ENCODE results near the gene IFIT1. TPM values are rescaled to one million over a fixed set of nuclear protein-coding genes. Genes with fewer than 3 reads are reported as not detected.
"Not testable (repeated sequence)": the region's sequence is repeated elsewhere in the genome, so short reads cannot be mapped to it uniquely, and the experiment has no call there.

The IFIT1 gene
- total RNA-seq, 4 donors from 2014 or later: 10.6 to 15.4 (median 11.9) TPM

- Histone ChIP-seq H3K4me1 (peaks cover 5 to 18% (median 15%) of the 10 kb centered on the region in 4 donors), H3K36me3 (peaks cover 0 to 11% (median 2%) of the 10 kb centered on the region in 4 donors)
- 94% methylated on average over 5 of the region's 5 CpGs for WGBS
- intact Hi-C loops (cut with DNase I); H3K27me3 ChIP-seq; H3K9me3 ChIP-seq; H3K4me3 ChIP-seq; H3K27ac ChIP-seq (replicated peaks in 1 of 4); DNase-seq (ENCODE audit: extremely low spot score): not testable (repeated sequence)
Measured at GRCh38 chr10:89409282-89409681, 16.9 kb downstream of the IFIT1 start.

- intact Hi-C loops (cut with DNase I); H3K27ac ChIP-seq (replicated peaks in 1 of 4); H3K9me3 ChIP-seq; H3K27me3 ChIP-seq; DNase-seq (ENCODE audit: extremely low spot score); H3K36me3 ChIP-seq; H3K4me3 ChIP-seq: not testable (repeated sequence)
- H3K4me1 ChIP-seq: peaks cover 5 to 14% (median 12%) of the 10 kb centered on the region in 4 donors
- WGBS: 85% methylated on average over 5 of the region's 5 CpGs
Measured at GRCh38 chr10:89410551-89410950, 18.1 kb downstream of the IFIT1 start.

GRCh38 chr10:89411135-89411534, 18.7 kb downstream of the IFIT1 start:
- H3K27ac ChIP-seq (replicated peaks in 1 of 4); H3K4me3 ChIP-seq; DNase-seq (ENCODE audit: extremely low spot score); intact Hi-C loops (cut with DNase I); H3K27me3 ChIP-seq; H3K36me3 ChIP-seq; H3K9me3 ChIP-seq: not testable (repeated sequence)
- H3K4me1 ChIP-seq: peaks cover 11 to 20% (median 18%) of the 10 kb centered on the region in 4 donors
- 86% methylated on average over 2 of the region's 2 CpGs for WGBS

- intact Hi-C loops (cut with DNase I); H3K27ac ChIP-seq (replicated peaks in 1 of 4); H3K27me3 ChIP-seq; H3K9me3 ChIP-seq; H3K4me3 ChIP-seq; DNase-seq (ENCODE audit: extremely low spot score); H3K36me3 ChIP-seq: not testable (repeated sequence)
- WGBS: 79% methylated on average over 10 of the region's 10 CpGs
- peaks cover 15 to 32% (median 25%) of the 10 kb centered on the region in 4 donors for H3K4me1 ChIP-seq
Measured at GRCh38 chr10:89412276-89412675, 19.9 kb downstream of the IFIT1 start.

GRCh38 chr10:89413398-89413912, 21.0 kb downstream of the IFIT1 start:
- Histone ChIP-seq H3K36me3 (peaks cover 0 to 12% (median 3%) of the 10 kb centered on the region in 4 donors), H3K27ac (replicated peaks in 1 of 4) (peak overlapping the region; percentile 95 to 99 (median 96)), H3K9me3 (no peaks in the 10 kb centered on the region), H3K4me3 (peak overlapping the region; percentile 84 to 97 (median 88)), H3K4me1 (peaks cover 26 to 43% (median 35%) of the 10 kb centered on the region in 4 donors), H3K27me3 (no peaks in the 10 kb centered on the region)
- intact Hi-C loops (cut with DNase I): no loop called here
- no peak for DNase-seq (ENCODE audit: extremely low spot score)
- 93% methylated on average over 7 of the region's 7 CpGs for WGBS
- TF ChIP-seq POLR2A (IDR thresholded peaks at IDR 0.05; ENCODE audit: low read depth) (no peak), CTCF (IDR thresholded peaks at IDR 0.05) (no peak), EP300 (IDR thresholded peaks at IDR 0.05) (no peak), POLR2AphosphoS5 (IDR thresholded peaks at IDR 0.05) (no peak)

GRCh38 chr10:89414146-89414878, 21.9 kb downstream of the IFIT1 start, which contains the start of gene IFIT5:
TSS of gene IFIT5 (plus strand) at chr10:89414568. CDS start at chr10:89414799, 231 bp downstream.
- TF ChIP-seq CTCF (IDR thresholded peaks at IDR 0.05) (no peak), POLR2AphosphoS5 (IDR thresholded peaks at IDR 0.05) (peak; percentile 73 to 78), POLR2A (IDR thresholded peaks at IDR 0.05; ENCODE audit: low read depth) (peak; percentile 9), EP300 (IDR thresholded peaks at IDR 0.05) (no peak)
- H3K27ac ChIP-seq (replicated peaks in 1 of 4): peak within 1 kb of the TSS; percentile 95 to 99 (median 96)
- peak; percentile 96 for DNase-seq (ENCODE audit: extremely low spot score)
- H3K4me1 ChIP-seq: peaks cover 27 to 52% (median 42%) of the 10 kb centered on the region in 4 donors
- intact Hi-C loops (cut with DNase I): no loop called here
- H3K4me3 ChIP-seq: peak within 1 kb of the TSS; percentile 84 to 97 (median 88)
- 0% methylated on average over 23 of the region's 48 CpGs for WGBS
- H3K36me3 ChIP-seq: peaks cover 0 to 12% (median 3%) of the 10 kb centered on the region in 4 donors
- H3K27me3 ChIP-seq: no peaks in the 10 kb centered on the region
- H3K9me3 ChIP-seq: no peaks in the 10 kb centered on the region
